Activated CD4-positive, alpha-beta T cell treated with anti-CD3 and anti-CD28 coated beads, Interleukin-2, amount 50 U/mL, for 16 hours (primary cell): ENCODE results near the gene LRRC37A.
"Not testable (repeated sequence)": the region's sequence is repeated elsewhere in the genome, so short reads cannot be mapped to it uniquely, and the experiment has no call there.

ENCODE experiments used
- DNase-seq: peaks from one replicate; pipeline ENCODE4 v3.0.0-alpha.2; 2020

The LRRC37A gene

DNA sequence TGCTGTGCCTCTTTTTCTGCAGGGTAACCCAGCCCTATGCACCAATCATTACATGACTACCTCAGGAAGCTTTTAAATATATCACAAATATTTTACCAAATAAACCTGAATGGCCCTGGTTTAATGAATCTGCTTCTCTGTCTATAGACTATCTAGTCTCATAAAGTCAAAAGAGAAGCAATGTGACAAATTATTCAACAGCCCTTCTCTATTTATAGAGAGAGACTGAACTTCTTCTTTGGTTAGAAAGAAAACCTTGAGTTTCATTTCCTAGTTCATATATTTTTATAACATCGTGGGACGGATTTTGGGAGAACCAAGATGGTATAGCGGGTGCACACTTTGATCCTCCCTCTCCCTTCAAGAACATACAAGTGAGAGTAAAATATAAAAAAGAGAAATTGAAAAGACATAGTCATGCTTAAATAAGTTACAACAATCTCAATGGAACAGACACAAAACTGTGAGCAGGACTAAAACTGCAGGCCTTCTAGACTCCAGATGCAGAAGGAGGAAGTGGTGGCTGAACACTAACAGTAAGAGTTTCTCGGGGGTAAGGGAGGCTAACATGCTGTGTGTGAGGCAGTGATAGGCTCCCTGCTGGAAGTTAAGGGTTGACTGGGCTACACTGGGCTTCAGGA lies 3.9 kb upstream of the LRRC37A start:
- DNase-seq: peak; percentile 26

DNA sequence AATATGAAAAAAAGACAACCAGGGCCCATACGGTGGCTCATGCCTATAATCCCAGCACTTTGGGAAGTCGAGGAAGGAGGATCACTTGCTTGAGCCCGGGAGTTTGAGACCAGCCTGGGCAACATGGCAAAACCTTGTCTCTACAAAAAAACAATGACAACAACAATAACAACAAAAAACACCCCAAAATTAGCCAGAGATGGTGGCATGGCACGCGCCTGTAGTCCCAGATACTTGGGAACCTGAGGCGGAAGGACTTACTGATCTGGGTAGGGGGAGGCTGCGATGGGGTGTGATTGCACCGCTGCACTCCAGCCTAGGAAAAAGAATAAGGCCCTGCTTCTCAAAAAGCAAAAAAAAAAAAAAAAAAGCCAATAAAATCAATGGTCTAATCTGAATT lies 3.3 kb upstream of the LRRC37A start:
- DNase-seq: not testable (repeated sequence)

DNA sequence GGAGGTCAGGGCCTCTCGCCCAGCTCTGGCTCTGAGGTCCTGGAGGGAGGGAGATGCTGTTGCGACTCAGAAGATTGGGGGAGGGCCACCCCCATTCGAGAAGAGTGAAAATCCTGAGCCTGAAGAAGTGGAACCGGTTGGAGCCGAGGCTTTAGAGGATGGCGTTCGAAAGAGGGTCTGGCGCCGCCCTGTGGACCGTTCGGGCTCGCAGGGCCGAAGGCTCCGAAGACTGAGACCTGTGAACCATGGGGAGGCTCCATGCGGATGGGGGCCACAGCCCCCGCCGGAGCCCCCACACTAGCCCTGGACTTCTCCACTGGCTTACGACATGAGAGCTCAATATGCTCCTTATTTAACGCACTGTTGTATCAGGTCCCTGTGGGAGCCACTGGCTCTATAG lies 46.3 kb downstream of the LRRC37A start:
- not testable (repeated sequence) for DNase-seq

DNA sequence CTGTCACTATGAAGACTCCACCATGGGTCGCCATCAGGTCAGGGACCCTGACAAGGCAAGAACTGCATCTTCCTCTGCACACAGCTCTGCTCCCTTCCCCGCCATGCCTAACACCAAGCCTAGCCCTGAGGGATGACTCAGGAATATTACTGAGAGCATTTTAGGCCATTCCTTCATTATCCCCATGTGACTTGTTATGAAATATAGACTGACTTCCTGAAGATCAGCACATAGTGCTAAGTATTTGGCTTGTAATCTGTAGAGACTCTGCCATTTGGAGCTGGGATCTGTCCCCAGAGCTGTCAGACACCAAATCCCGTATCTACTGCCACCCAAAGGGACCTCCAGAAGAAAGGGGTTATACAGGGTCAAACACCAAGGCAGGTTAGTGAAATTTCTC lies 47.2 kb downstream of the LRRC37A start:
- not testable (repeated sequence) for DNase-seq

DNA sequence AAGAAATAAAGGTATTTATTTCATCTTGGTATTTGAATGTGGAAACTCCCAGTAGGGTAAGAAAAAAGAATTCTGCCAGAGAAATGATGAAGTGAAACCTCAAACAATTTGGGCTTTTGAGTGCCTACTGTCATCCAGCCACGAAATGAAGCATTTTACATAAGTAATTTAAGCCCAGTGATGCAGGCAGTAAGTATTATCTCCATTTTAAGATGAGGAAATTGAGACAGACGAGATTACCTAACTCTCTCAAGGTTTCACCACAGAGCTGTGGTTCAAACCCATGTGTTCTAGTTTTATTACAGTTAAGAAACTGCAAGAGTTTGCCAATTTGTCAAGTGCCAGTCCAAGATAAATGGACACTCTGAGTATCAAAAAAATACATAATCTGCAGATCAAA lies 53.4 kb downstream of the LRRC37A start:
- DNase-seq: not testable (repeated sequence)

DNA sequence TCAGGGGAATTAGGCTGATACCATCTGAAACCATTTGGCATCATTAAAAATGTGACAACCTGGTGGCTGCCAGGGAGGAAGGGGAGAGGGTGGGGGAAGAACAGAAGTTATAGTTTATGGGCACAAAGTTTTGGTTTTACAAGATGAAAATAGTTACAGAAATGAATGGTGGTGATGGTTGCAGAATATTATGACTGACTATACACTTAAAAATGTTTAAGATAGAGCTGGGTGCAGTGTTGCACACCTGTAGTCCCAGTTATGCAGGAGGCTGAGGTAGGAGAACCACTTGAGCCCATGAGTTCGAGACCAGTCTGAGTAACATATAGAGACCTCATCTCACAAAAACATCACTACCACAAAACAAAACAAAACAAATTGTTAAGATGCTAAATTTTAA lies 54.1 kb downstream of the LRRC37A start:
- DNase-seq: not testable (repeated sequence)

DNA sequence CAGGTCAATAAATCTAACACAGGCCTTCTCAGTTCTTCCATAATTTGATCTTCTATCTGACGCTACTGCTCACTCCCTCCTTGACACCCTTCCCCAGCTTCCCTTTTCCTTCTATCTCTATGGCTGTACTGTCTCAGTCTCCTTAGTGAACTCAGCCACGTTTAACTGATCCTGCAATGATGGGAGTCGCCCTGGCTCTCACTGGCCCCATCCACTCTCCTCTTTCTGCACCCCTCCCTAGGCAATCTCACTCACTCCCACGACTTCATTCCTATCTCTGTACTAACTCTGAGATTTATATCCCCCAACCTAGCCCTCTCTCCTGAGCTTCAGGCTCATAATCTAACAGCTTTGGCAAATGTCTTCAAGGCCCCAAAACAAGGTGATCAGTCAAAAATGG lies 58.9 kb downstream of the LRRC37A start:
- DNase-seq: not testable (repeated sequence)

DNA sequence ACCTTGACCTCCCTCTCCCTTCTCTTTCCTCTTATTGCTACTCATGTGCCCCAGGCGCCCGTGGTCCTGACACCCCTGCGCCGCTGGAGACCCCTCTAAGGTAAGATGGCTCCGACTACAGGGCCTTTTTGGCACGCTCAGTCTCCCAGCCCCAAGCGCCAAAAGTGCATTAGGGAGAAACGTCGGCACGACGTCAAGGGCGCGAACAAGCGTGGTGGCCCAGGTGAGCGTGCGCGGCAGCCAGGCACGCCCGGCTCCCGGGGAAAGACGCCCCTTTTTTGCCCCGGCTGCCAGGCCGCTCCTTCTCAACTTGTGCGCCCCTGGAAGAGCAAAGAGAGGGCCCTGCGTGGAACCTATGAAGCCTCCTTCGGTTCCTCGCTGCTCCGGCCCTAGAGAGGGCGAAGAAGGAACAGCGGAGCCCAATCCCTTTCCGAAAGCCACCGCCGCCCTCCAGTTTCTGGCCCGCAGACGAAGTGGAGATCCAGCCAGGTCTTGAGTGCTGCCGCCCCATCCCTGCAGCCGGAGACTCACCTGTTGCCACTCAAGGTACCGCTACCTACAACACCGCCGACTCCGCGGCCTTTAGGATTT lies 66.3 kb downstream of the LRRC37A start:
- not testable (repeated sequence) for DNase-seq

DNA sequence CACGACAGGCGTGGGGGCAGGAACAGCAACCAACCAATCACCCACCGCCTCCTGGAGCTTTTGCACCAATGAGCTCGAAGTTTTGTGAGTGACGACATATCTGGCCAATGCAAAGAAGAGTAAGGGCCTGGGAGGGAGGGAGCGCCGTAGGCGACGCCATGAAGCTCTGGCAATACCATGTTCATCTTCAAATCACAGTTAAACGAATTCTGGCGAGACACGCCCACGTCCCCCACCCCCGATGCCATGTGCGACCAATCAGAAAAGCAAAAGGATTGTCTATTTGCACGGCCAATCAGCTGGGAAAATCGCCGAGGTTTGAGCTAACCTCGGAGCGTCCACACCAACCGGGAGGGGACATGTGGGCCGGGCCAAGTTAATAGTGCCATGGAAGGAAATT lies 66.8 kb downstream of the LRRC37A start, which contains the start of gene ARL17B:
Gene ARL17B, minus strand, starts transcription at position 12 of the 400 bp plus-strand sequence. CDS start 3,369 bp downstream, outside the sequence.
- peak; percentile 95 for DNase-seq

DNA sequence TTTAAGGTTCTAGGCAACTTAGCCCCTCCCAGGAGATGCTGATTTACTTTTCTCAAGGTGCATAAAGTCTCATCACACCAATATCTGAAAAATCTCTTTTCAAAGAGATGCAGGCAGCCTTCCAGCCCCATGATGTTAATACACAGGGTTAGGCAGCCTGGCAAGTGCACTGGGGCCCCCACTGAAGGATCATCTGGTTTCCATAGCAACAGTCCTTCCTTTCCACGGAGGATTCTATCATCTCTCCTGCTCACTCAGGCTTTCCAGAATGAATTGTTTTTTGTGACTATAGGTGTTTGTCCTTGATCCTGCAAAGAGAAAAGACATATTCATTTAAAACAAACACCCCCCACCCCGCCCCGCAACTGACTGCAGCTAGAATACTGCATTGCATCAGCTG lies 72.6 kb downstream of the LRRC37A start:
- not testable (repeated sequence) for DNase-seq

DNA sequence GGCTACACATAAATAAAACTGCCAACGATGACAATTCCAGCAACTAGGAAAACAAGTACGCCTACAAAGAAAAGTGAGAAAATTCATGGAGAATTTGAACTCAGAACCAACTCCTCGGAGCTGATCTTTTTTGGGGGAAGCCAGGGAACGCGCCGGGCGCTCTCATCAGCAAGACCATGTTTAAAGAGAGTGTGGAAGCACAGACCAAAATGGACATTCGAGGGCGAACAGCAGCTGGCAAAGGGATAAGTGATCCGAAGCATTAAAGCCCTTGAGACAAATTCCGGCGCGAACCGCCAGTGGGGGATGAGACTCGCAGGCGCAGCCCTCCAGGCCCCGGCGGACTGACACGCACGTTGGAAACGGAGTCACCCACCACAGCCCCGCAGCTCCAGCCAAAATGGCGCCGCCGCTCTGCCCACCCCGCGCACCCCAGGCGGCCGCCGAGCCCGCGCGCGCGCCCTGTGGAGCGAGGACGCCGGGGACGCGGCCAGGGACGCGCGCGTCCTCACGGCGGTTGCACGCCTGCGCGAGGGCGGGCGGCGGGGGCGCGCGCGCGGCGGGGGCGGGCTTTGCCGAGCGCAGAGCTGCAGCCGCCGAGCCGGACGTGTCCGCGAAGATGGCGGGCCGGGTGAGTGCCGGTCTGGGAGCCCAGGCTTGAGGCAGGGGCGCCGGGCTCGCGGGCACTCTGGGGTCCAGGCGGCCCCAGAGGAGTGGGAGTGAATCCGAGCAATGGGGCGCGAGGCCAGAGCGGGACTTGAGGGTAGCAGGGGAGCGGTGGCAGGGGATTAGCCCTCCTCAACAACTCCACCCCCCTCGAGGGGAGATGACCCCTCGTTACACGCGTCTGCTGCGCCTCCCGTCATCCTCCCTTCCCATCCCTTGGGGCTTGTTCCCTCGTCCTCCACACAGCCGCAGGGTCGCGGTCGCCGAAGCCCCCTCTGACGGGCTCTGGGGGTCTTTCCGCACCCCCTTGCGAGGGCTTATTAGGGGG lies 77.6 kb downstream of the LRRC37A start:
- not testable (repeated sequence) for DNase-seq

DNA sequence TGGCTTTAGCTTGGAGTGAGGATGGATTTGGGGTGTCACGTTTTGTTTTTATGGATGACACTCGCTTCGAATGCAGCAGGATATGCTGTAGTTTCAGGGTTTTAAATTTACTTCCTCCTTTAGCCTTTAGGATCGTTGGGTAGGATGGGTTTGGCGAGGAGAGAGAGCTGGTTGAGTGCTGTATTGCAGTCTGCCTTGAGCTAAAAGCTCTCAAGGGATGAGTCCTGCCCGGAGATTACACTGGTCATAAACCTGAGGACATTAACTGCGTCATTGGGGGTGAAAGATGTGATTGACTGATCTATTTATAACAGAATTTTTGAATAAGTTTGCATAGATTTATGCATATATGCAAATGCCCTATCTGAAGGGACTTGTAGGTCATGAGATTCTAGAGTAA lies 78.5 kb downstream of the LRRC37A start:
- not testable (repeated sequence) for DNase-seq

DNA sequence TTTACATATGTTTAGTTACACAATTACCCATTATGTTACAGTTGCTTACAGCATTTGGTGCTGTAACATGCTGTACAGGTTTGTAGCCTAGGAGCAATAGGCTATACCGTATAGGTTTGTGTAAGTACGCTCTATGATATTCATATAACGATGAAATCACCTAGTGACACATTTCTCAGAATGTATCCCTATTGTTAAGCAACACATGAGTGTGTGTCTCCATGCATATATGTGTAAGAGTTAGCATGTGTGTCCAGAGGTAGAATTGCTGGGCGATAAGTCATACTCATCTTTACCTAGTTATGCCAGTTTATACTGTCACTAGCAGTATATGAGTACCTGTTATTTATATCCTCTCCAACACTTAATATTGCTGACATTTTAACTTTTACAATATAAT lies 88.2 kb downstream of the LRRC37A start:
- DNase-seq: peak; percentile 1

DNA sequence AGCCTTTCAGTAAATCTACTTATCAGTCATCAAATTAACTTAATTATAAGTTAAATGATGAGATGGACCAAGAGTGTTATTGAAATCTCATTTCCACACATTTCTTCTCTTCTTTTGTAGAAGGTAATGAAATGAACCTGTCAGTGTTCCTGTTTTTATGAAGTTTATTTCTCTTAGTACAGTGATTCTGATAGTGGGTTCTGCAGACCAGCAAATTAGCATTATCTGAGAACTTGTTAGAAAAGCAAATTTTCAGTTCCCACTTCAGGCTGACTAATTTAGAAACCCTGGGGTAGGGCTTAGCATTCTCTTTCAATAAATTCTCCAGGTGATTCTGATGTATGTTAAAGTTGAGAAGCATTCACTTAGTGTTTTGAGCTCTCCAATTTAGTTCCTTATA lies 90.6 kb downstream of the LRRC37A start:
- DNase-seq: not testable (repeated sequence)
